Stimulated activated CD8-positive, alpha-beta memory T cell treated with anti-CD3 and anti-CD28 coated beads, Interleukin-12 subunit alpha, Interleukin-12 subunit beta, amount 100 ng/mL, for 1 hour (primary cell): Measurements from ENCODE around the gene UTP4.
"Not testable (repeated sequence)": the region's sequence is repeated elsewhere in the genome, so short reads cannot be mapped to it uniquely, and the experiment has no call there.

Source experiments
- DNase-seq: peaks from one replicate; pipeline ENCODE4 v3.0.0-alpha.2; 2020; ENCODE audit warnings: low read depth

The UTP4 gene

GRCh38 chr16:69110406-69110805 is 22.0 kb upstream of the UTP4 start:
- DNase-seq, result no peak

DNA sequence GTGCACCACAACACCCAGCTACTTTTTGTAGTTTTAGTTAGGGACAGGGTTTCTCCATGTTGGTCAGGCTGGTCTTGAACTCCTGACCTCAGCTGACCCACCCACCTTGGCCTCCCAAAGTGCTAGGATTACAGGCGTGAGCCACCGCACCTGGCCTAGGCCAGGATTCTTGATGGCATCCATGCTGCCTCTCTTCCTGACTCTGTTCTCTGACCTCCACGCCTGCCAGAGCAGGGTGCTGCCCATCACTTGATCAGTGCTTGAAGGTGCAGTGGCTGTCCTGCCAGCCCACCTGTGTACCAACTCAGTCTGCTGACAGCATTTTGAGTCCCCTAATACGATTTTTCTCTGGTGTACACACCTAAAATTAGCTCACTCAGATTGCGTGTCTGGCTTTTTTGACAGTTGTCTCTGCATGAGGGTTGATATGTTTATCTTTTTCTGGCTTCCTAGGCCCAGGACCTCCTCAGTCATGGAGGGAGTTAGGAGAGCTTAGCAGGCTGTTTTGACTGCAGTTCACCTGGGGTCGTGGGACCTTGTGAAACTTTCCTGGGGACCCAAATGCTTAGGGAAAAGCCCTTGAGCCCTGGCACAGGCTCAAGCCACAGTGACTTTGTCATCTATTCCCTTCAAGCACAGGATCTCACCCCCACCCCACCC is 21.1 kb upstream of the UTP4 start:
- no peak for DNase-seq

GRCh38 chr16:69111876-69112230 is 20.6 kb upstream of the UTP4 start:
- no peak for DNase-seq

GRCh38 chr16:69112285-69113129 is 19.9 kb upstream of the UTP4 start:
- peak; percentile 20 for DNase-seq

- DNase-seq, result no peak
Observed at GRCh38 chr16:69113216-69113615, 19.2 kb upstream of the UTP4 start.

DNA sequence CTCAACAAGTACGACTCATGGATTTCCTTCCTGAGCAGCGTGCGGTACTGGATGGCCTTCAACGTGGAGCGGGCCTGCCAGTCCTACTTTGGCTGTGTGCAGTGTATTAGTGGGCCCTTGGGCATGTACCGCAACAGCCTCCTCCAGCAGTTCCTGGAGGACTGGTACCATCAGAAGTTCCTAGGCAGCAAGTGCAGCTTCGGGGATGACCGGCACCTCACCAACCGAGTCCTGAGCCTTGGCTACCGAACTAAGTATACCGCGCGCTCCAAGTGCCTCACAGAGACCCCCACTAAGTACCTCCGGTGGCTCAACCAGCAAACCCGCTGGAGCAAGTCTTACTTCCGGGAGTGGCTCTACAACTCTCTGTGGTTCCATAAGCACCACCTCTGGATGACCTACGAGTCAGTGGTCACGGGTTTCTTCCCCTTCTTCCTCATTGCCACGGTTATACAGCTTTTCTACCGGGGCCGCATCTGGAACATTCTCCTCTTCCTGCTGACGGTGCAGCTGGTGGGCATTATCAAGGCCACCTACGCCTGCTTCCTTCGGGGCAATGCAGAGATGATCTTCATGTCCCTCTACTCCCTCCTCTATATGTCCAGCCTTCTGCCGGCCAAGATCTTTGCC is 18.0 kb upstream of the UTP4 start:
- DNase-seq, result no peak

GRCh38 chr16:69114976-69115355 is 17.5 kb upstream of the UTP4 start:
- DNase-seq, result no peak

DNA sequence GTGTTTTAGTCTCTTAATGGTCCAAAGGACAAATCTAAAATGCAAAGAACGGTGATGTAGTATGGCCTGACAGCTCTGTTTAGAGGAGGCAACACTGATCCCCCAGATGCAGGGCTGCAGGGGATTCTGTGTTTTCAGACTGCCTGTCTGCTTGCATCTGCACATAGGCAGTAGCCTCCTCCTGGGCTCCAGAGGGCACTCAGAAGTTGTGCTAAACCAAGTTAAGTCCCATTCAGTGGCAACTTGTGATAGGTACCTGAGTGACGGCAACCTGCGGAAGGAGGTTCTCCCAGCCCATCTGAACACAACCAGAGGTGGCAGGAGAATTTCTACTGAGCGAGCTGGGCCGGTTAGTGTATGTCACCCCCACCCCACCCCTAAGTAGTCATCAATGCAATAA is 17.1 kb upstream of the UTP4 start:
- no peak for DNase-seq

DNA sequence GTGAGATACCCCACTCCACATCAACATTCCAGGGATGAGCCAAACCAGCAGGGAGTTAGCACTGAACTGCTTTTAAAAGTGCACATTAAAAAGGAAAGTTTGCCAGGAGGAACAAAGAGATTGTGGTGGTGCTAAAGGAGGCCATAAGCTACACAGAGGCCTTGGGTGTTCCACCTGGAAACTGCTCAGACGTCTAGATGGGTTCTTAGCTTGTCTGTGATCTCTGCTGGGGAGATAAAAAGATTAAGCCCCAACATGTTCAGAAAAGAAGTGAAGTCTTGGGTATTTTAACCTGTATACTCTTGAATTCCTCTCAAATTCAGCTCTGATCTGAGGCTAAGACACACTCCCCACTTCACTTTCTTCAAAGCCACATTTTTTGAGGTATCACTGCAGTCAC is 16.6 kb upstream of the UTP4 start:
- no peak for DNase-seq

DNA sequence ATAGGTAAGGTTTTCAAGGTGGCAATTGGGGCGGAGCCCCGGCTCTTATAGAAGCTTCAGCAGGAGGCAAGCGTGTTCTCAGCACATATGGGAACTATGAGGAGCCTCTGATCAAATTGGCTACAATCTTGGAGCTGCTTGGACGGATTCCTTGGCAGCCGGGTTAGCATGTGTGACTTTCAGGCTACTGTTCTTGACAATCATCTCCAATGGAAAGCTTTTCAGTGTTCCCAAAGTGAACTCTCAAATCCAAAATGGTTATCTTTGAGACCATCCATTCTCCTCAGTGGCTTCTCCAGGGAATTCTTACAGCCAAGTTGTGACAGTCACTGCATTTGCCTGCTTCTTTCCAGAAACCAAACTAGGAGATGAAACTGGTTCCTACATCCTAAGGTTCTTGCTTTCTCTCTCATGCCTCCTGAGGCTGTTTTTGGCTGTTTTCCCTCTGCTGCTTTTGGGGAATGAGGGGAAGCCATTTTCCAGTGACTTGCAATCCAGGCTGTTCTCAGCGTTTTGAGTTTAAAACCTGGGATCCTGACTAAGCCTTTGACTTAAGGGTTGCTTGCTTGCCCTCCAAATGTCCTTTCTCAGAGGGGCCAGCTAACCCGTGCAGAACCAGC is 16.1 kb upstream of the UTP4 start:
- no peak for DNase-seq

DNA sequence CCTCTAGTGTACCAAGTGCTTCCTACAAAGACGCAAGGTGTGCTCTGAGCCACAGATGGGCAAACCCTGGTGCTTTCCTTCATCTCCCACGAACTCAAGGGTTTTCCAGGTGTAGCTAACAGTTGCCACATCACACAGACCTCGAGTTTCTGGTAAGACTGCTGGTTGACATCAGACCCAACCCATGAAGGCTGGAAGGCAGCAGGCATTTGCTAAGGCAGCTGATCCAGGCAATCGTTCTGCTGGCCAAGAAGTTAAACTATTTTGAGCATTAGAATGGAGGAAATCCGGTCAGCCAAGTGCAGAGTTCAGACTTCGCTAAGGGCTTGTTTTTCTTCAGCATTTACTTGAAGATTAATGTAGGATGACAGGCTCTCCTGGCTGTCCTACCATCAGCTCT is 15.5 kb upstream of the UTP4 start:
- DNase-seq, result no peak

GRCh38 chr16:69118468-69118867 is 14.0 kb upstream of the UTP4 start:
- DNase-seq, result no peak

- no peak for DNase-seq
Observed at GRCh38 chr16:69118994-69119393, 13.5 kb upstream of the UTP4 start.

DNA sequence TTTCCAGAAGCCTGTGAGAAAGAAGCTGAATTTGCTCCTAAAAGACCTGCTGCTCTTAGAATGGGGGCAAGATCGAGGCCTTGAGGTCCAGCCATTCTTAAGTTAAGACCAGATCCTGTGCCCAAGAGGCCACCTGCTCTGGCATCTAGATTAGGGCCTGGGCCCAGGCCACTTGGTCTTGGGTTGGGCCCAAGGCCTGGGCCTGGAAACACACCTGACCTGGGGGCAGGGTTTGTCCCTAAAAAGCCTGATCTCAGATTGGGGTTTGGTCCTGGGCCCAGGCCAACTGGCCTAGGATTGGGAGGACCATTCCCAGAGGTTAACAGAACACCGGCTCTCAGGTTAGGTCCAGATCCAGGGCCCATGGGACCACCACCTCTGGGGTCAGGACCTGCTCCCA is 12.9 kb upstream of the UTP4 start:
- no peak for DNase-seq

DNA sequence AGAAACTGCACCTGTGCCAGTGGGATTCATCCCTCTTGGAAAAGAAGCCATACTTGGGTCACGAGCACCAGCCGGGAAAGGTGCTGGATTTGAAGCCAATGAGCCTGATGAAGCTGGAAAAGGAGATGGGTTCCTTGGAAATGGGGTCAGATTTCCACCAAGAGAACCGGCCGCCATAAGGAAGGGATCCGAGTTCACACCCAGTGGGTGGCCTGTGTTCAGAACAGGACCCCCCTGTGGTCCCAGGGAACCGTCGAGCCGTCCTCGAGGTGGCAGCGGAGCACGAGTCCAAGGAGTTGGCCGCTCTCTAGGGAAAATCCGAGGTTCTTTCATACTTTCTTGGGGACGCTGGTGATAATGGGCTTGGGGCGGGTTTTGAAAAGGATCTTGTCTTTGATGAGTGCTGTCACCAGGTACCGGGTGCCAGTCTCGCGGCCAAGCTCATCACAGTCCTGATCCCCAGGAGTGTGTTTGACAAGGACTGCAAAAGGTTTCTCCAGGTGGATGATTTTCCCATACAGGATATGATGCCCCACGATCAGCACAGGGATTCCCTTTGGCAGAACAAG is 12.3 kb upstream of the UTP4 start:
- DNase-seq, result no peak

GRCh38 chr16:69123910-69124309 is 8.5 kb upstream of the UTP4 start:
- DNase-seq, result peak; percentile 55

DNA sequence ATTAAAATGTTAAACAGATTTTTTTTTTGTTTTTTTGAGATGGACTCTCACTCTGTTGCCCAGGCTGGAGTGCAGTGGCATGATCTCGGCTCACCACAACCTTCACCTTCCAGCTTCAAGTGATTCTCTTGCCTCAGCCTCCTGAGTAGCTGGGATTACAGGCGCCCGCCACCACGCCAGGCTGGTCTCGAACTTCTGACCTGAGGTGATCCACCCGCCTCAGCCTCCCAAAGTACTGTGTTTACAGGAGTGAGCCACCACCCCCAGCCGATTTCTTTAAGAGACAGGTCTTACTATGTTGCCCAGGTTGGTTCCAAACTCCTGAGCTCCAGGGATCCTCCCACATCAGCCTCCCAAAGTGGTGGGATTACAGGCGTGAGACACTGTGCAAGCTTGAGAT is 8.0 kb upstream of the UTP4 start:
- DNase-seq, result not testable (repeated sequence)

DNA sequence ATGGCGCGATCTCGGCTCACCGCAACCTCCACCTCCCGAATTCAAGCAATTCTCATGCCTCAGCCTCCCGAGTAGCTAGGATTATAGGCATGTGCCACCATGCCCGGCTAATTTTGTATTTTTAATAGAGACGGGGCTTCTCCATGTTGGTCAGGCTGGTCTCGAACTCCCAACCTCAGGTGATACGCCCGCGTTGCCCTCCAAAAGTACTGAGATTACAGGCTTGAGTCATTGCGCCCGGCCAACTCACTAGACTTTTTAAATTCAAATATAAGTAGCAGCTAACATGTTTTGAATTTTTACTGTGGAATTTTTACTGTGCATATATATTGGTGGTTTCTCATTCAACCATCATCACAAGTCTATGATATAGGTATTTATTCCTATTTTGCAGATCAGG is 7.5 kb upstream of the UTP4 start:
- DNase-seq, result not testable (repeated sequence)

DNA sequence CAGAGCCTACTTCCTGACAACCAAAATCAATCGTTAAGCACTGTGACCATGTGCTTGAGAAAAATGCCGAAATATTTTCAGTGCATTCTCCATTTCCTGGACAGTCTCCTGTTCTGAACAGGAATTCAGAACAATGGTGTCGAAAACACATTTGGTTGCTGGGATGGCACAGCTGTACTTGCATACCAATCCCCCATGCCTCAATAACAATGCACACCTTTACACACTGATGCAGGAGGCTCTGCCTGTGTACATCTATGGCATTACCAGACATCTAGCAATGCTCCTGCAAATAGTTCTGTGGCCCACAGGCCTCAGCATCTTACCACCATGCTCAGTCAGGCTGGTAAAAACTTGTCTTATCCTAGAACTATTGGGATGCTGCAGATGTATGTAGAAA is 6.2 kb upstream of the UTP4 start:
- no peak for DNase-seq

- DNase-seq, result not testable (repeated sequence)
Observed at GRCh38 chr16:69126801-69127200, 5.6 kb upstream of the UTP4 start.

DNA sequence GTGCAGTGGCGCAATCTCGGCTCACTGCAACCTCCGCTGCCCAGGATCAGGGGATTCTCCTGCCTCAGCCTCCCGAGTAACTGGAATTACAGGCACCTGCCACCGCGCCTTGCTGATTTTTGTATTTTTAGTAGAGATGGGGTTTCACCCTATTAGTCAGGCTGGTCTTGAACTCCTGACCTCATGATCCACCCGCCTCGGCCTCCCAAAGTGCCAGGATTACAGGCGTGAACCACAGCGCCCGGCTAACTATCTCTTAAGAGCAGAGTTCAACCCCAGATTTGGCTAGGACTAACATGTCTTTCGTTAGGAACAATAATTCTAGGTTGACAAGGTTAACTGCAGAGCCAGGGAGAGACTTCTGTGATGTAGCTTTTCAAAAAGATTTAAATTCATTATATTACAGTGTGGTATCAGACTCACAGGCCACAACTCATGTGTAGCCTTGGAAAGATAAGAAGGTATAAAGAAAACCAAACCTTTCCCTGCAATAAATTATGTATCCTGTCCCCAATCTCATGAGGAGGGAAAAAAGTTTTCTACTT is 4.4 kb upstream of the UTP4 start:
- DNase-seq, result no peak

DNA sequence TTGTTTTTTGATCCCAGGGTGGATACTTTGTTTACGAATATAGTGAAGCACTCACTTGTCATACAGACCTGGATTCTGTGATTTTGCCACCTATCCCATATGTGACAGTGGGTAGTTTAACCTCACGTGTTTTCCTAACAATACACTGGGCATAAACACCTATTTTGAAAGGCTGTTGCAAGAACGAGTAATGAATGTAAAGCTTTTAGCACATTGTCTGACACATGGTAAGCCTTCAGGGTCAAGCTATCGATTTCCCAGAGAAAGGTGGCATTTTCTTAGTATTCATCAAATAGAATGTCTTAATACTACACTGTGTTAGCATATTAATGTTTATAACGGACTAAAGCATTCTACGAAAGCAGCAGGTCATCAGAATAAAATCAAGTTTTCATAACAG is 2.0 kb upstream of the UTP4 start:
- no peak for DNase-seq
